GM19025 (cell line): ENCODE measurements around the gene BCAS4.

ENCODE experiments used
- ATAC-seq: cut with Tn5 transposase; IDR thresholded peaks from one replicate; pipeline ENCODE4 v1.9.1; 2021; ENCODE audit warnings: mild to moderate bottlenecking, low read depth, moderate library complexity; ENCODE audit not compliant: unreplicated experiment

BCAS4 gene

GRCh38 chr20:50848846-50849673 is 54.2 kb downstream of the BCAS4 start:
- ATAC-seq, result no peak

GRCh38 chr20:50850721-50851286 is 55.9 kb downstream of the BCAS4 start:
- no peak for ATAC-seq

- ATAC-seq, result no peak
Observed at GRCh38 chr20:50852085-50852484, 57.2 kb downstream of the BCAS4 start.

DNA sequence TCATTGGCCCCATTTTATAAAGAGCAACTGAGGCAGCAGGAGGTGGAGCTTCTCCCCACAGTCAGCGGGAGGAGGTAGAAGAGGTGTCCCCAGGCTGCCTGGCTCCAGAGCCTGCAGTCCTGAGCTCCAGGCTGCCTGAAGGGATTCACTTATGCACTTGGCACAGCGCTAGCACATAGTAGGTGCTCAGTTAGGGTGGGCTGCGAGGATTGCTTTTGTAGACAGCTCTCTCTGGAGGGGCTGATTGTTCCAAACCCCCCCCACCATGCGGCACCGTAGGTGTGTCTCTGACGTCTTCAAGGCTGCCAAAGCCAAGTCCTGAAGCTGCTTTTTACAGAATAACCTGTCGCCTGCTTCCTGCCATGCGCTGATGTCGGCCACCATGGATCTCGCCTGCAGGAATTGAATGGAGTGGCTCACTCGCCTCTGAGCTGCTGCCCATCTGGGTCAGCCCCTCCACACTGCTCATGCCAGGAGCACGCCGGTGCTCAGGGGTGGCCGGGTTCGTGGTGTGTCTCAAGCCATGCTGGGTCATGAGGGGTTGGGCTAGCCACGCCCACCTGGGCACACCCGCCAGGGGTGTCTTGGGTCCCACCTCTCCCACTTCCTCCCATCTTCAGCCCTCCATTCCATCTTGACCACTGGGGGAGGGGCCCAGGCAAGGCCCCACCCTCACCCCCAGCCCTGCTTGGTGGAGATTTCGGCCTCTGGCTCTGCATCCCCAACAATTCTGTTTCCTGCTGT is 59.8 kb downstream of the BCAS4 start:
- ATAC-seq, result no peak

- ATAC-seq, result no peak
Observed at GRCh38 chr20:50855498-50856474, 60.9 kb downstream of the BCAS4 start.

DNA sequence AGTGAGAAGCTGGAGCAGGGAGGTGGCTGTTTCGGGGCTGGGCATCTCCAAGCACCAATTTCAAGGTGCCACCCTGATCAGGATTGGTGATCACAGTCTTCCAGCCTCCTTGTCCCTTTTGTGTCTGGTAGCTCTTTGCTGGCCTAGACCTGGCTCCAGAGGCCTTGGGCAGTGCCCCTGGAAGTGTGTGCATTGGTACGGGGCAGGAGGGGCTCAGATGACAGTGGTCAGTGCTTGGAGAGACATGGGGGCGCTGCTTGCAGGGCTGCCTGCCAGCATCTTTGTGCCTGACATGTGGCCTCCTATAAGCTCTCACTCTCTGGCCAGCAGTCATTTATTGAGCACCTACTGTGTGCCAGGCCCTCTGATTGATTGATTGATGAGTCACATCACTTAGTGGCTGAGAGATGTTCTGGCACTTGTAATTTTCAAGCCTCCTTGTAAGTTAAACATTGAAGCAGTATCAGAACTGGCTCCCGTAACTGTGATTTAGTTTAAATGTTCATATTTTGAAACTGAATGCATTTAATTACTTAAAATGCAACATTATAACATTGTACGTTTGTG is 61.7 kb downstream of the BCAS4 start:
- ATAC-seq, result no peak

GRCh38 chr20:50857348-50857747 is 62.5 kb downstream of the BCAS4 start:
- ATAC-seq, result no peak

GRCh38 chr20:50858525-50858924 is 63.7 kb downstream of the BCAS4 start:
- no peak for ATAC-seq

- no peak for ATAC-seq
Observed at GRCh38 chr20:50859161-50859560, 64.3 kb downstream of the BCAS4 start.

GRCh38 chr20:50861012-50861411 is 66.2 kb downstream of the BCAS4 start:
- no peak for ATAC-seq

DNA sequence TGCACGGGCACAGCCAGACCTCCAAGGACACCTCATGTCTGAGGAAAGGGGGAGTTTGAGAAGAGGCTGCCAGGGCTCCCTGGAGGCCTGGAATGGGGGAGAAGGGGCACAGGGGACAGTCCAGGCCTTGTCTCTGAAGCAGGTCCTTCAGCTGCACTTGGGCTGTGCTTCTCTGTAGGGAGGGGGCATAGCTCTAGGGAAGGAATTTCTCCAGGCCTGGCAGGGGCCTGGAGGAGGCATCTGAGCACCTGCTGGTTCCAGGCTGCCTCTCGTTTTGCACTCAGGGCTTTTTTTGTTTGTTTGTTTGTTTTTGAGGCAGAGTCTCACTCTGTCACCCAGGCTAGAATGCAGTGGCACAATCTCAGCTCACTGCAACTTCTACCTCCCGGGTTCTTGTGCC is 67.7 kb downstream of the BCAS4 start:
- ATAC-seq, result no peak

DNA sequence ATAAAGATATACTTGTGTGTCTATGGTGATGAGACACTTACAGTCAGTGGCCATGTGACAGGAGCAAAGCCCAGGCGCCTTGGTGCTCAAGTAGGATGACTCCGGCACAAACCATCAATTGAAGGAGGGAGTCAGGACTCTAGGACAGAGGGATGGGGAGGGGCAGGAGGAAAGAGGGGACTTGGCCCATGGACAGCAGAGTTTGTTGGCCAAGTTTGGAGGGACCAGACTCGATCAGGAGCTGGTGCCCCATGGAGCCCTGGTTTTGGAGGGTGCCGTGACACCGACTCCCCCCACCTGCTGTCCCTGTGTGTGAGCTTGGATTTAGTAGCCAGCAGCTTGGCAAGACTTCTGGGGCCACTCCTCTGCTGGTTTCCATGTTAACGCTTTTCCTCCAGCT is 70.3 kb downstream of the BCAS4 start:
- no peak for ATAC-seq

DNA sequence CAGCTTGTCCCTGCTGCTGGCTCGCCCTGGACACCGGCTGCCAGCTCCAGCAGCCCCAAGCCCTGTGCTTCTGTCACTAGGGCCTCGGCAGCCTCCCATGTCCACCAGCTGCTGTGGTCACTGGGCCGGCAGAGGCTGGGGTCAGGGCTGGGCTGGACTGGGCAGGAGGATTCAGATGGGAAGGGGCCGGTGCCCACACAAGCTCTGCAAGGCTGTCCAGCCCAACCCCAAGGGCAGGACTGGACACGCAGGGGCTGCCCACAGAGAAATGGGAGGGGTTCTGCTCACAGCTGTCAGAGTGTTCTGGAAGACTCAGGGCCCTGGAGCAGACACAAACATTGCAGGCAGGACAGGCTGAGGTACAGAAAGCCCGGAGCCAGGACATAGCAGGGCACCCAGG is 70.7 kb downstream of the BCAS4 start:
- no peak for ATAC-seq

DNA sequence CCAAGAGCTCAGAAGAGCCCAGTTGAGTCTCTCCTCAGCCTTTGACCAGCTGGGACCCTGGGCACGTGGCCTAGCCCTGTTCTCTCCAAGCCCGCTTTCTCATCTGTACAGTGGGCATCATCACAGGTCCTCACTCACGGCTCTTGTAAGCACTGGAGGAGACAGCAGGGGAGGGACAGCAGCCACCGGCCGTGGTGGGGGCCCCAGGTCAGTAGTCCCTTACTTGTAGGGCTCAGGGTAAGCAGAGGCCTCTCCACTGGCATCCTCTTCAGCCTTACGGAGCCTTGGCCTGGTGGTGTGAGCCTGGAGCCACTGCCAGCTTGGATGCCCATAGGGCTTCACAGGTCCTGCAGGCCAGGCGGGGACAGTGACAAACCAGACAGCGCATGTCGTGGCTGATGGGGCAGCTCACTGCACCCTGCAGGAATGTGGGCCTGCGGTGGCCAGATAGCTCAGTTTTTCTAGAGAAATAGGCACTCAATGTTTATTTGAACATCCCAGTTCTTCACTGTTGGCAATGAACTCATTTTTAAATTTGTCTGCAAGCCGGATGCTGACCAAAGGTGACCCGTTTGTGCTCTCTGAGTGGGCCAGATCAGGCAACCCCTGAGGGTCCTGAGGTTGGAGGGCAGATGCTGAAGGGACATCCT is 71.3 kb downstream of the BCAS4 start:
- no peak for ATAC-seq

DNA sequence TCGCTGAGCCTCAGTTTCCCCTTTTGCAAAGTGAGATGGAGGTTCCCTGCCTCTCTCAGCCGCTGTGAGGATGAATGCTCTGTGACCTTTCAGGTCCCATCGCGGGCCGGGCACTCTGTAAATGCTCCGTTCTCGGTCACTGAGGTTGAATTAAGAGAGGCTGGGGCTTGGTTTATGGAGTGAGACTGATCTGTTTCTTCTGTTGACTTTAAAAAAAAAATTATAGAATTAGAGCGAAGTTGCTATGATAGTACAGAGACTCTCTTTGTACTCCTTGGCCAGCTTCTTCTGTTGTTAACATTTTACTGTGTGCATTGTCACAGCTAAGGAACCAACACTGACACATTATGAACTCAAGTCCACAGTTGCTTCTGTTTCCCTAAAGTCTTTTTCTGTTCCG is 72.0 kb downstream of the BCAS4 start:
- no peak for ATAC-seq

DNA sequence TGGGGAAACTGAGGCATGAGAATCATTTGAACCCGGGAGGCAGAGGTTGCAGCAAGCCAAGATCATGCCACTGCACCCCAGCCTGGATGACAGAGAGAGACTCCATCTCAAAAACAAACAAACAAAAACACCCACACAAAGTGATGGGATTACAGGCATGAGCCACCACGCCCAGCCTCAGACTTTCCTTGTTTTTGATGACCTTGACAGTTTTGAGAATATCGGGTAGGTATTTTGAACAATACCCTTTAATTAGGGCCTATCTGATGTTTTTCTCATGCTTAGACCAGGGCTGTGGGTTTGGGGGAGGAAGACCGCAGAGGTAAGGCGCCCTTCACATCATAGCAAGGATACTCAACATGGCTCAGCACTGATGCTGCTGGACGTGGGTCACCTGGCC is 72.9 kb downstream of the BCAS4 start:
- no peak for ATAC-seq

GRCh38 chr20:50868509-50869495 is 73.9 kb downstream of the BCAS4 start:
- no peak for ATAC-seq

GRCh38 chr20:50870561-50871161 is 75.8 kb downstream of the BCAS4 start:
- no peak for ATAC-seq
